H1 (cell line): ENCODE measurements around the gene TTC28. TPM values are rescaled to one million over a fixed set of nuclear protein-coding genes. Genes with fewer than 3 reads are reported as not detected.

Source experiments
- CTCF ChIA-PET: fragments of 300-600 bp; sonication (Branson Sonifier 250); formaldehyde crosslinking; loops from one replicate; lab custom pipeline; 2021; ENCODE audit not compliant: partially characterized antibody; lab: Charles Lee
- POLR2A ChIA-PET: fragments of 300-600 bp; sonication (Branson Sonifier 250); formaldehyde crosslinking; loops from one replicate; lab custom pipeline; 2021; ENCODE audit warnings: inconsistent platforms; ENCODE audit not compliant: partially characterized antibody; lab: Charles Lee
- DNase-seq, 2 experiments: peaks; one replicate each; pipeline versions ENCODE4 v3.0.0 to v3.0.0-alpha.2; 2010 to 2022; ENCODE audit warnings: low spot score in 2 of 2, low read depth in 1 of 2, mixed read lengths in 1 of 2
- FAIRE-seq: peaks from 2 replicates; lab custom pipeline; 2011; peaks lifted over from hg19 to GRCh38; lab: Jason Lieb, UNC
- H2AFZ ChIP-seq: 2 replicates; pipeline ENCODE4 v1.8.1; 2012; ENCODE audit warnings: low read length, inconsistent platforms
- H2AK5ac ChIP-seq: 2 replicates; pipeline ENCODE4 v1.6.1; 2013; ENCODE audit warnings: low read depth, low read length
- H2BK120ac ChIP-seq: replicated peaks from 2 replicates; pipeline ENCODE3; 2013; ENCODE audit warnings: low read depth, low read length, inconsistent platforms
- H2BK12ac ChIP-seq: 2 replicates; pipeline ENCODE4 v1.6.1; 2013; ENCODE audit warnings: low read depth, low read length
- H2BK15ac ChIP-seq: 2 replicates; pipeline ENCODE4 v1.6.1; 2013; ENCODE audit warnings: low read length
- H2BK20ac ChIP-seq: 2 replicates; pipeline ENCODE4 v1.6.1; 2013; ENCODE audit warnings: low read length
- H2BK5ac ChIP-seq: 2 replicates; pipeline ENCODE4 v1.6.1; 2013; ENCODE audit warnings: low read depth, low read length
- H3K14ac ChIP-seq: 2 replicates; pipeline ENCODE4 v1.6.1; 2013; ENCODE audit warnings: inconsistent platforms; ENCODE audit not compliant: insufficient read length
- H3K18ac ChIP-seq: 2 replicates; pipeline ENCODE4 v1.6.1; 2013; ENCODE audit warnings: low read length; ENCODE audit errors: extremely low read depth
- H3K23ac ChIP-seq: 2 replicates; pipeline ENCODE4 v1.6.1; 2013; ENCODE audit warnings: inconsistent platforms; ENCODE audit not compliant: insufficient read length
- H3K23me2 ChIP-seq: 2 replicates; pipeline ENCODE4 v1.6.1; 2013; ENCODE audit warnings: low read depth, low read length
- H3K27ac ChIP-seq: 2 replicates; pipeline ENCODE4 v1.6.1; 2011; ENCODE audit warnings: low read depth, low read length, inconsistent platforms
- H3K27me3 ChIP-seq, 4 experiments: replicated peaks in 1 of 4; 1 replicate in 1 of 4; 2 replicates in 3 of 4; pipeline versions ENCODE4 v1.6.1 to v1.8.1; 2011 to 2013; ENCODE audit warnings: low read length in 3 of 4, mild to moderate bottlenecking in 3 of 4, inconsistent platforms in 2 of 4, mixed read lengths in 2 of 4, moderate library complexity in 1 of 4; ENCODE audit not compliant: control insufficient read depth in 3 of 4, insufficient read depth in 3 of 4; ENCODE audit errors: extremely low read depth in 1 of 4
- H3K36me3 ChIP-seq, 4 experiments: 2 replicates each; pipeline versions ENCODE4 v1.6.1 to v1.8.1; 2011 to 2013; ENCODE audit warnings: mild to moderate bottlenecking in 4 of 4, low read length in 3 of 4, moderate library complexity in 2 of 4, control low read depth in 1 of 4, inconsistent platforms in 1 of 4; ENCODE audit not compliant: insufficient read depth in 4 of 4, control insufficient read depth in 2 of 4
- H3K4ac ChIP-seq: replicated peaks from 2 replicates; pipeline ENCODE3; 2013; ENCODE audit warnings: low read length, low read depth, mixed read lengths, inconsistent platforms; ENCODE audit not compliant: insufficient read length
- H3K4me1 ChIP-seq, 4 experiments: replicated peaks in 1 of 4; 1 replicate in 1 of 4; 2 replicates in 3 of 4; pipeline versions ENCODE4 v1.6.1 to v1.8.1; 2011 to 2013; ENCODE audit warnings: low read length in 3 of 4, inconsistent platforms in 2 of 4, mixed read lengths in 1 of 4; ENCODE audit not compliant: insufficient read depth in 4 of 4, control insufficient read depth in 3 of 4
- H3K4me2 ChIP-seq, 2 experiments: 2 replicates each; pipeline versions ENCODE4 v1.6.1 to v1.8.1; 2011 to 2013; ENCODE audit warnings: low read depth in 2 of 2, low read length in 2 of 2, control low read depth in 1 of 2, inconsistent platforms in 1 of 2, mild to moderate bottlenecking in 1 of 2; ENCODE audit not compliant: insufficient read depth in 1 of 2
- H3K4me3 ChIP-seq, 4 experiments: fragments of 200-600, 300-600 bp in 1 of 4; sonication (generic), shearing (Covaris generic), sonication (Bioruptor Twin) in 1 of 4; 2 replicates each; pipeline versions ENCODE4 v1.5.1 to v1.8.1; 2011 to 2016; ENCODE audit warnings: low read length in 4 of 4, low read depth in 3 of 4, control low read depth in 2 of 4, inconsistent platforms in 2 of 4, mild to moderate bottlenecking in 2 of 4, mixed read lengths in 1 of 4, moderate library complexity in 1 of 4; ENCODE audit not compliant: insufficient read depth in 2 of 4; ENCODE audit errors: extremely low read depth in 1 of 4
- H3K56ac ChIP-seq: replicated peaks from 2 replicates; pipeline ENCODE3; 2013; ENCODE audit warnings: low read depth, mild to moderate bottlenecking, mixed read lengths, low read length, inconsistent platforms; ENCODE audit not compliant: insufficient read length
- H3K79me1 ChIP-seq: 2 replicates; pipeline ENCODE4 v1.6.1; 2013; ENCODE audit warnings: low read depth, low read length, control low read depth
- H3K79me2 ChIP-seq, 2 experiments: 2 replicates each; pipeline versions ENCODE4 v1.6.1 to v1.8.1; 2012 to 2013; ENCODE audit warnings: low read length in 2 of 2, mild to moderate bottlenecking in 2 of 2, inconsistent platforms in 1 of 2; ENCODE audit not compliant: insufficient read depth in 2 of 2, control insufficient read depth in 1 of 2
- H3K9ac ChIP-seq, 4 experiments: replicated peaks in 1 of 4; 1 replicate in 1 of 4; 2 replicates in 3 of 4; pipeline versions ENCODE4 v1.6.1 to v1.8.1; 2011 to 2013; ENCODE audit warnings: low read depth in 3 of 4, low read length in 3 of 4, control low read depth in 2 of 4, mild to moderate bottlenecking in 2 of 4, moderate library complexity in 2 of 4, inconsistent platforms in 1 of 4; ENCODE audit errors: extremely low read depth in 1 of 4
- H3K9me3 ChIP-seq, 2 experiments: 2 replicates each; pipeline versions ENCODE4 v1.6.1 to v1.8.1; 2012 to 2013; ENCODE audit warnings: mild to moderate bottlenecking in 2 of 2, moderate library complexity in 2 of 2, control low read depth in 1 of 2, inconsistent platforms in 1 of 2, low read depth in 1 of 2, low read length in 1 of 2, mixed read lengths in 1 of 2; ENCODE audit not compliant: insufficient read depth in 2 of 2
- H4K20me1 ChIP-seq, 2 experiments: replicated peaks in 1 of 2; 2 replicates each; pipeline versions ENCODE3 to v1.8.1; 2011 to 2013; ENCODE audit warnings: inconsistent platforms in 2 of 2, low read length in 2 of 2, mild to moderate bottlenecking in 1 of 2; ENCODE audit not compliant: insufficient read depth in 2 of 2, control insufficient read depth in 1 of 2
- H4K5ac ChIP-seq: 2 replicates; pipeline ENCODE4 v1.6.1; 2013; ENCODE audit warnings: low read length, low read depth, mixed read lengths, inconsistent platforms; ENCODE audit not compliant: insufficient read length
- H4K8ac ChIP-seq: 2 replicates; pipeline ENCODE4 v1.8.0; 2013; ENCODE audit warnings: mild to moderate bottlenecking, moderate library complexity, low read length, inconsistent platforms; ENCODE audit not compliant: insufficient read depth; ENCODE audit errors: extremely low read depth
- H4K91ac ChIP-seq: replicated peaks from 2 replicates; pipeline ENCODE3; 2013; ENCODE audit warnings: low read length, mixed read lengths, inconsistent platforms; ENCODE audit not compliant: insufficient read length
- ATF2 ChIP-seq: IDR thresholded peaks from 2 replicates; pipeline ENCODE4 v1.6.1; 2012; ENCODE audit warnings: low read length, inconsistent platforms
- MAFK ChIP-seq: IDR thresholded peaks from 2 replicates; pipeline ENCODE4 v1.6.1; 2012; ENCODE audit warnings: low read depth, mild to moderate bottlenecking, improper control_type of control experiment, low read length
- RBBP5 ChIP-seq: IDR thresholded peaks from 2 replicates; pipeline ENCODE4 v1.7.1; 2012; ENCODE audit warnings: low read depth, mild to moderate bottlenecking, inconsistent platforms, low read length, moderate library complexity, borderline replicate concordance
- RNF2 ChIP-seq: fragments of 200-900, 300-1000 bp; sonication (generic); IDR thresholded peaks from 2 replicates; pipeline ENCODE4 v1.7.1; 2016; ENCODE audit warnings: borderline replicate concordance, low read depth, mild to moderate bottlenecking, antibody characterized with exemption, low read length; ENCODE audit not compliant: poor library complexity, severe bottlenecking; ENCODE audit errors: missing control alignments
- SUZ12 ChIP-seq: fragments of 200-600 bp; sonication (generic); IDR thresholded peaks from 2 replicates; pipeline ENCODE4 v1.6.1; 2012; ENCODE audit warnings: mild to moderate bottlenecking, inconsistent platforms, low read length, moderate library complexity, mixed read lengths
- TAF1 ChIP-seq: IDR thresholded peaks from 2 replicates; pipeline ENCODE4 v1.6.1; 2011; ENCODE audit warnings: mild to moderate bottlenecking, low read depth, low read length
- TAF7 ChIP-seq: optimal IDR thresholded peaks from 2 replicates; pipeline ENCODE3; 2011; ENCODE audit warnings: low read depth, mild to moderate bottlenecking, inconsistent platforms, low read length, moderate library complexity, borderline replicate concordance
- WGBS, 2 experiments: shearing (Covaris generic) in 1 of 2; methylation state at CpG; one replicate each; pipeline versions ENCODE4 v1.1.6 to v1.1.7; 2013 to 2015; ENCODE audit warnings: low lambda C conversion rate in 2 of 2, mixed read lengths in 2 of 2, inconsistent platforms in 1 of 2, low coverage in 1 of 2, missing lambda C conversion rate in 1 of 2; ENCODE audit not compliant: insufficient replicate concordance in 2 of 2, insufficient coverage in 1 of 2, insufficient read length in 1 of 2; ENCODE audit errors: extremely low coverage in 1 of 2, missing lambda C conversion rate in 1 of 2; 5-methylcytosine and 5-hydroxymethylcytosine counted together
- polyA plus RNA-seq, 7 experiments: library from polyadenylated mRNA; depleted of rRNA in 3 of 7; stranded (reverse) in 5 of 7; unstranded in 2 of 7; fragments of >200 nt in 5 of 7; fragments of 200-250 nt in 2 of 7; gene quantifications; 1 replicate in 5 of 7; 2 replicates in 1 of 7; 4 replicates in 1 of 7; pipeline versions ENCODE4 v1.2.1 to v1.2.3, GENCODE V29; 2011 to 2013; ENCODE audit warnings: missing spikeins in 2 of 7, mixed read lengths in 2 of 7
- total RNA-seq: library from RNA; stranded (reverse); fragmentation: NEBNext Ultra II Directional; extraction: Animal tissue kit (Norgen Biotek cat#: 25700); gene quantifications from 2 replicates; pipeline ENCODE4 v1.2.1, GENCODE V29; 2021
- TF ChIP-seq, protein P1 (sequence below): IDR thresholded peaks from 2 replicates; pipeline ENCODE4 v1.6.1; 2012; ENCODE audit warnings: inconsistent platforms

Gene TTC28
- total and polyA plus RNA-seq, 2 of the 8 experiments (the other 6 are each of a cell fraction or from before 2014, with no cell fraction given), result 2.6 to 12.6 TPM

GRCh38 chr22:28174509-28174908, 505.1 kb downstream of the TTC28 start:
- no peaks in the 10 kb centered on the region for H3K79me1 ChIP-seq
- no peak overlapping the region for H2BK15ac ChIP-seq
- H3K4me2 ChIP-seq, result no peak overlapping the region
- H3K23ac ChIP-seq, result no peak overlapping the region
- H4K8ac ChIP-seq, result no peak overlapping the region
- no peak overlapping the region for H2BK120ac ChIP-seq
- ChIA-PET POLR2A (interaction anchor here (0.7 kb wide), 1 partner anchor 16 kb away, joined by 3 read pairs; no protein-coding TSS in a partner anchor), CTCF (no interaction called here)
- no peaks in the 10 kb centered on the region for H3K4me1 ChIP-seq
- no peak overlapping the region for H3K56ac ChIP-seq
- no peaks in the 10 kb centered on the region for H3K27me3 ChIP-seq
- H2BK12ac ChIP-seq, result no peak overlapping the region
- no peak overlapping the region for H2BK20ac ChIP-seq
- H3K79me2 ChIP-seq, result no peaks in the 10 kb centered on the region
- no peak overlapping the region for H2BK5ac ChIP-seq
- DNase-seq (no peak), FAIRE-seq (no peak)
- no peak overlapping the region for H3K18ac ChIP-seq
- no peak overlapping the region for H3K9ac ChIP-seq
- no peak overlapping the region for H3K27ac ChIP-seq
- no peaks in the 10 kb centered on the region for H4K20me1 ChIP-seq
- H3K14ac ChIP-seq, result no peak overlapping the region
- H4K5ac ChIP-seq, result no peak overlapping the region
- H2AK5ac ChIP-seq, result no peak overlapping the region
- H3K23me2 ChIP-seq, result no peaks in the 10 kb centered on the region
- no peak overlapping the region for H4K91ac ChIP-seq
- H3K4me3 ChIP-seq, result no peak overlapping the region
- no peak overlapping the region for H2AFZ ChIP-seq
- no peaks in the 10 kb centered on the region for H3K36me3 ChIP-seq
- H3K9me3 ChIP-seq, result no peaks in the 10 kb centered on the region
- 92% methylated on average over 4 of the region's 4 CpGs; no CpG with 5 or more reads in 1 of the 2 experiments for WGBS, 2 experiments
- H3K4ac ChIP-seq, result no peak overlapping the region
- TF ChIP-seq RNF2, result no peak
- TF ChIP-seq, protein P1, sequence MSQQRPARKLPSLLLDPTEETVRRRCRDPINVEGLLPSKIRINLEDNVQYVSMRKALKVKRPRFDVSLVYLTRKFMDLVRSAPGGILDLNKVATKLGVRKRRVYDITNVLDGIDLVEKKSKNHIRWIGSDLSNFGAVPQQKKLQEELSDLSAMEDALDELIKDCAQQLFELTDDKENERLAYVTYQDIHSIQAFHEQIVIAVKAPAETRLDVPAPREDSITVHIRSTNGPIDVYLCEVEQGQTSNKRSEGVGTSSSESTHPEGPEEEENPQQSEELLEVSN, result no peak
- no peak for TF ChIP-seq ATF2
- no peak for TF ChIP-seq SUZ12
- no peak for TF ChIP-seq TAF7
- TF ChIP-seq MAFK, result no peak
- TF ChIP-seq RBBP5, result no peak
- no peak for TF ChIP-seq TAF1
